Neural progenitor cell (in vitro differentiated cells): Measurements from ENCODE around the gene SP7.

Experiments
- EZH2phosphoT487 ChIP-seq: fragments of 200-600 bp; sonication (generic); IDR thresholded peaks from 2 replicates; pipeline ENCODE4 v1.6.1; 2017; ENCODE audit warnings: antibody characterized with exemption
- TF ChIP-seq, protein P1 (sequence below): fragments of 200-600 bp; sonication (generic); IDR thresholded peaks from 2 replicates; pipeline ENCODE4 v1.5.1; 2017; ENCODE audit warnings: antibody characterized with exemption, mild to moderate bottlenecking

DNA sequence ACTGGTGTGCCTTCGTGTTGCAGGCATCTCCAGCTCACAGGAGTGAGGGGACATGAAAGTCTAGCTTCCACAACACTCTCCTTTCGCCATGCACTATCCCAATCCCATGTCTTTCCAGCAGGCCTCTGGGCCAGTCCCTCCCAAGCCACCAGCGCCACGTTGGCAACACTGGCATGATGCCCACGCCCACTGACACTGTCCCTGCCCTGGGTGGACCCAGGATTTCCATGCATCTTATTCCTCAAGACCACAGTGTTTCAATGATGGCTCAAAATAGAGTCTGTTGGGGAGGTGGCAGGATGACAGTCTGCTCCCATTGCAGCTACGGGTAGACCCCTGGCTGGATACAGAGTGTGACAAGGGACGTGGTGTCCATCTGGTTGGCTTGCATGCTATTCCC is 2.3 kb downstream of the SP7 start:
- TF ChIP-seq, protein P1, sequence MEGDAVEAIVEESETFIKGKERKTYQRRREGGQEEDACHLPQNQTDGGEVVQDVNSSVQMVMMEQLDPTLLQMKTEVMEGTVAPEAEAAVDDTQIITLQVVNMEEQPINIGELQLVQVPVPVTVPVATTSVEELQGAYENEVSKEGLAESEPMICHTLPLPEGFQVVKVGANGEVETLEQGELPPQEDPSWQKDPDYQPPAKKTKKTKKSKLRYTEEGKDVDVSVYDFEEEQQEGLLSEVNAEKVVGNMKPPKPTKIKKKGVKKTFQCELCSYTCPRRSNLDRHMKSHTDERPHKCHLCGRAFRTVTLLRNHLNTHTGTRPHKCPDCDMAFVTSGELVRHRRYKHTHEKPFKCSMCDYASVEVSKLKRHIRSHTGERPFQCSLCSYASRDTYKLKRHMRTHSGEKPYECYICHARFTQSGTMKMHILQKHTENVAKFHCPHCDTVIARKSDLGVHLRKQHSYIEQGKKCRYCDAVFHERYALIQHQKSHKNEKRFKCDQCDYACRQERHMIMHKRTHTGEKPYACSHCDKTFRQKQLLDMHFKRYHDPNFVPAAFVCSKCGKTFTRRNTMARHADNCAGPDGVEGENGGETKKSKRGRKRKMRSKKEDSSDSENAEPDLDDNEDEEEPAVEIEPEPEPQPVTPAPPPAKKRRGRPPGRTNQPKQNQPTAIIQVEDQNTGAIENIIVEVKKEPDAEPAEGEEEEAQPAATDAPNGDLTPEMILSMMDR, result no peak
- TF ChIP-seq EZH2phosphoT487, result no peak
